Measurements from ENCODE around the gene SCML2.

DNA sequence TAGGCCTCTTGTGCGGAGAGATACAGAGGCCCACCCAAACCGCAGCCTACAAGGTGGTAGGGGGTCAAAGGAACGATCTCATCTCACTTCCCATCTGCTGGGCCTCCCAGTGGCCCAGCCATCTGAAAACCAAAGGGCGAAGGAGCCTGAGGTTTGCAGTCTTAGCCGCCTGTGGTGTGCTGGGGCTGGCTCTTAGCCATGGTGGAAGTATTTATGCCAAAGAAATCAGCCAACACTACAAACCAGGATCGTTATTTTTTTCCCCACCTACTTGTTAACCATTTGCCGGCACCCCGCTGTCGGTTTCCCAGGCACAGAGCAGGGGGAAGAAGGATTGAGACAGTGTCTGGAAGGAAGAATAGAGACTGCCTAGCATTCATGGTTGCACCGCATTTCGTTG, 40.0 kb upstream of the SCML2 start:
- TF ChIP-seq, protein P1, sequence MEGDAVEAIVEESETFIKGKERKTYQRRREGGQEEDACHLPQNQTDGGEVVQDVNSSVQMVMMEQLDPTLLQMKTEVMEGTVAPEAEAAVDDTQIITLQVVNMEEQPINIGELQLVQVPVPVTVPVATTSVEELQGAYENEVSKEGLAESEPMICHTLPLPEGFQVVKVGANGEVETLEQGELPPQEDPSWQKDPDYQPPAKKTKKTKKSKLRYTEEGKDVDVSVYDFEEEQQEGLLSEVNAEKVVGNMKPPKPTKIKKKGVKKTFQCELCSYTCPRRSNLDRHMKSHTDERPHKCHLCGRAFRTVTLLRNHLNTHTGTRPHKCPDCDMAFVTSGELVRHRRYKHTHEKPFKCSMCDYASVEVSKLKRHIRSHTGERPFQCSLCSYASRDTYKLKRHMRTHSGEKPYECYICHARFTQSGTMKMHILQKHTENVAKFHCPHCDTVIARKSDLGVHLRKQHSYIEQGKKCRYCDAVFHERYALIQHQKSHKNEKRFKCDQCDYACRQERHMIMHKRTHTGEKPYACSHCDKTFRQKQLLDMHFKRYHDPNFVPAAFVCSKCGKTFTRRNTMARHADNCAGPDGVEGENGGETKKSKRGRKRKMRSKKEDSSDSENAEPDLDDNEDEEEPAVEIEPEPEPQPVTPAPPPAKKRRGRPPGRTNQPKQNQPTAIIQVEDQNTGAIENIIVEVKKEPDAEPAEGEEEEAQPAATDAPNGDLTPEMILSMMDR (IDR thresholded peaks at IDR 0.05), result no peak
- no peak for TF ChIP-seq POLR2A (IDR thresholded peaks at IDR 0.05)
